Osteoblast (primary cell): ENCODE measurements around the gene RXYLT1. TPM values are rescaled to one million over a fixed set of nuclear protein-coding genes. Genes with fewer than 3 reads are reported as not detected.

Experiments
- DNase-seq: peaks from one replicate; pipeline ENCODE4 v3.0.0; 2011; ENCODE audit warnings: low spot score, mixed read lengths; ENCODE audit not compliant: insufficient read length; ENCODE audit errors: missing footprints
- H2AFZ ChIP-seq: 2 replicates; pipeline ENCODE4 v1.6.0; 2011; ENCODE audit warnings: mild to moderate bottlenecking, low read length
- H3K27ac ChIP-seq: 2 replicates; pipeline ENCODE4 v1.5.1; 2011; ENCODE audit warnings: mild to moderate bottlenecking, low read depth, low read length, moderate library complexity
- H3K27me3 ChIP-seq: 2 replicates; pipeline ENCODE4 v1.6.0; 2012; ENCODE audit warnings: mild to moderate bottlenecking, control low read depth, inconsistent platforms, low read length, moderate library complexity; ENCODE audit not compliant: insufficient read depth
- H3K36me3 ChIP-seq: 2 replicates; pipeline ENCODE4 v1.5.1; 2011; ENCODE audit warnings: mild to moderate bottlenecking, low read length, control low read depth, moderate library complexity; ENCODE audit not compliant: insufficient read depth
- H3K4me1 ChIP-seq: 2 replicates; pipeline ENCODE4 v1.5.1; 2011; ENCODE audit warnings: mild to moderate bottlenecking, low read length, control low read depth, moderate library complexity; ENCODE audit not compliant: insufficient read depth
- H3K4me2 ChIP-seq: 2 replicates; pipeline ENCODE4 v1.6.0; 2011; ENCODE audit warnings: mild to moderate bottlenecking, low read length; ENCODE audit not compliant: insufficient read depth
- H3K4me3 ChIP-seq: fragments of 200-600 bp; sonication (generic); 3 replicates; pipeline ENCODE4 v1.5.1; 2012; ENCODE audit warnings: mild to moderate bottlenecking, low read length, inconsistent platforms; ENCODE audit not compliant: insufficient read depth
- H3K79me2 ChIP-seq: 2 replicates; pipeline ENCODE4 v1.6.0; 2012; ENCODE audit warnings: mild to moderate bottlenecking, low read length, control low read depth, inconsistent platforms; ENCODE audit not compliant: insufficient read depth
- H3K9me3 ChIP-seq: 2 replicates; pipeline ENCODE4 v1.5.1; 2011; ENCODE audit warnings: low read depth, low read length, control low read depth
- H4K20me1 ChIP-seq: 2 replicates; pipeline ENCODE4 v1.6.0; 2012; ENCODE audit warnings: mild to moderate bottlenecking, low read length, control low read depth; ENCODE audit not compliant: insufficient read depth
- CTCF ChIP-seq: IDR thresholded peaks from 2 replicates; pipeline ENCODE4 v1.5.1; 2011; ENCODE audit warnings: mild to moderate bottlenecking, low read depth, low read length, moderate library complexity; ENCODE audit errors: extremely low read depth
- total RNA-seq: library from RNA; depleted of rRNA; stranded (reverse); fragments of >200 nt; gene quantifications from 2 replicates; pipeline ENCODE4 v1.2.3, GENCODE V29; 2012

The RXYLT1 gene
- total RNA-seq, 1 donor: 14.5 TPM

DNA sequence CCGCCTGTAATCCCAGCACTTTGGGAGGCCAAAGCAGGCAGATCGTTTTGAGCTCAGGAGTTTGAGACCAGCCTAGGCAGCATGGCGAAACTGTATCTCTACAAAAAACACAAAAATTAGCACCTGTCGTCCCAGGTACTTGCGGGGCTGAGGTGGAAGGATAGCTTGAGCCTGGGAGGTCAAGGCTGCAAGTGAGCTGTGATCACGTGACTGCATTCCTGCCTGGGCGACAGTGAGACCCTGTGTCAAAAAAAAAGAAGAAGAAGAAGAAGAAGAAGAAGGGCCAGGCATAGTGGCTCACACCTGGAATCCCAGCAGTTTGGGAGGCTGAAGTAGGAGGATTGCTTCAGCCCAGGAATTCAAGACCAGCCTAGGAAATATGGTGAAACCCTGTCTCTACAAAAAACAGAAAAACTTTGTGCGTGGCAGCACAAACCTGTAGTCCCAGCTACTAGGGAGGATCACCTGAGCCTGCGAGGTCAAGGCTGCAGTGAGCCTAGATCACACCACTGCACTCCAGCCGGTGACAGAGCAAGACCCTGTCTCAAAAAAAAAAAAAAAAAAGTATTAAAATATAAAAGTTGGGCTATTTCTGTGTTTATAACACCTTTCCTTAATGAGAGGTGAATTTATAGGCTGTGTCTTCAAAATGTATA, 15.5 kb downstream of the RXYLT1 start:
- Histone ChIP-seq H3K27me3 (no peaks in the 10 kb centered on the region), H3K9me3 (no peaks in the 10 kb centered on the region), H3K4me3 (no peak overlapping the region), H2AFZ (no peak overlapping the region), H3K4me2 (no peak overlapping the region), H4K20me1 (no peaks in the 10 kb centered on the region), H3K36me3 (peaks cover 19% of the 10 kb centered on the region), H3K4me1 (no peaks in the 10 kb centered on the region), H3K27ac (no peak overlapping the region), H3K79me2 (no peaks in the 10 kb centered on the region)
- TF ChIP-seq CTCF: no peak
- no peak for DNase-seq

DNA sequence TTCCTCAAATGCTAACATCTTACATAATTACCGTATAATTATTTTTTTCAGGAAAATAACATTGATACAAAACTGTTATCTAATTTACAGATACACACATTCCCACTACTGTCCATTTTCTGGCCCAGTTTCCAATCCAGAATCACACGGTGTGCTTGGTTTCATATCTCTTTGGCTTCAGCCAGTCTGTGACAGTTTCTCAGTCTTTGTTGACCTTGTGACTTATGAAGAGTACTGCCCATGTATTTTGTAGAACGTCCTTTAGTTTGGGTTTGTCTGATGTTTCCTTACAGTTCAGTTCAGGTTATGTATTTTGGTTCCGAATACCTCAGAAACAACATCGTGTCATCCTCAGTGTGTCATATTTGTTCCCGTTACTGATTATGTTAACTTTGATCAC, 16.2 kb downstream of the RXYLT1 start:
- Histone ChIP-seq H3K9me3 (no peaks in the 10 kb centered on the region), H3K36me3 (peaks cover 11% of the 10 kb centered on the region), H3K4me3 (no peak overlapping the region), H3K27ac (no peak overlapping the region), H2AFZ (no peak overlapping the region), H3K4me2 (no peak overlapping the region), H3K79me2 (no peaks in the 10 kb centered on the region), H3K4me1 (no peaks in the 10 kb centered on the region), H3K27me3 (no peaks in the 10 kb centered on the region), H4K20me1 (no peaks in the 10 kb centered on the region)
- no peak for DNase-seq
- no peak for TF ChIP-seq CTCF

DNA sequence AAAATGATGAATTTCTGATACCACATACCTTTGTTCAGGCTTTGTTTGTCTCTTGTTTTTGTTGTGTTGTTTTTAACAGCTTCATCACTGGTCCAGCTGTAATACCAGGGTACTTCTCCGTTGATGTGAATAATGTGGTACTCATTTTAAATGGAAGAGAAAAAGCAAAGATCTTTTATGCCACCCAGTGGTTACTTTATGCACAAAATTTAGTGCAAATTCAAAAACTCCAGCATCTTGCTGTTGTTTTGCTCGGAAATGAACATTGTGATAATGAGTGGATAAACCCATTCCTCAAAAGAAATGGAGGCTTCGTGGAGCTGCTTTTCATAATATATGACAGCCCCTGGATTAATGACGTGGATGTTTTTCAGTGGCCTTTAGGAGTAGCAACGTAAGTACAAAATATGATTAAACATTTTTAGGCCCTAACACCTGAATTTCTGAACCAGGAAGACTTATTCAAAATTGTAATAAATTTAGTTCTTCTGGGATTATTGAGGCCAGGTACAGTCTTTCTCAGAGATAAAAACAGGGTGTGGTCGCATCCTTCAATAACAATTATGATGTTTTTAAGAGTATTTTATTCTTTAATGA, 22.4 kb downstream of the RXYLT1 start:
- Histone ChIP-seq H3K4me3 (no peak overlapping the region), H3K27ac (no peak overlapping the region), H3K36me3 (peaks cover 7% of the 10 kb centered on the region), H3K4me1 (no peaks in the 10 kb centered on the region), H3K27me3 (no peaks in the 10 kb centered on the region), H4K20me1 (no peaks in the 10 kb centered on the region), H3K9me3 (no peaks in the 10 kb centered on the region), H3K79me2 (no peaks in the 10 kb centered on the region), H2AFZ (no peak overlapping the region), H3K4me2 (no peak overlapping the region)
- DNase-seq: peak; percentile 72
- TF ChIP-seq CTCF: peak; percentile 65

GRCh38 chr12:63804746-63805145, 25.0 kb downstream of the RXYLT1 start:
- Histone ChIP-seq H3K9me3 (no peaks in the 10 kb centered on the region), H3K27me3 (no peaks in the 10 kb centered on the region), H3K36me3 (peaks cover 7% of the 10 kb centered on the region), H3K79me2 (no peaks in the 10 kb centered on the region), H3K4me1 (no peaks in the 10 kb centered on the region), H3K4me2 (no peak overlapping the region), H3K4me3 (no peak overlapping the region), H3K27ac (no peak overlapping the region), H2AFZ (no peak overlapping the region), H4K20me1 (no peaks in the 10 kb centered on the region)
- no peak for DNase-seq
- TF ChIP-seq CTCF: no peak
